Activated CD8-positive, alpha-beta T cell treated with anti-CD3 and anti-CD28 coated beads for 36 hours (primary cell): ENCODE results near the gene SEPTIN3. TPM values are rescaled to one million over a fixed set of nuclear protein-coding genes. Genes with fewer than 3 reads are reported as not detected.

Source experiments
- ATAC-seq: fragments of 200-7000 bp; cut with Tn5 transposase; one replicate; pipeline ENCODE4 v1.10.0; 2021; ENCODE audit warnings: mild to moderate bottlenecking, moderate library complexity
- CTCF ChIA-PET: fragments of 350-600 bp; sonication (Branson Sonifier 250); formaldehyde crosslinking; loops from one replicate; lab custom pipeline; 2021; ENCODE audit warnings: antibody characterized with exemption; lab: Charles Lee
- POLR2A ChIA-PET: fragments of 350-600 bp; sonication (Branson Sonifier 250); formaldehyde crosslinking; loops from one replicate; lab custom pipeline; 2021; ENCODE audit warnings: antibody characterized with exemption; lab: Charles Lee
- DNase-seq: peaks from one replicate; pipeline ENCODE4 v3.0.0-alpha.2; 2020
- H3K27ac Mint-ChIP-seq: one replicate; pipeline ENCODE4 v1.8.0; 2021; ENCODE audit warnings: mild to moderate bottlenecking, mixed read lengths
- H3K27me3 Mint-ChIP-seq: one replicate; pipeline ENCODE4 v1.8.0; 2021; ENCODE audit warnings: mixed read lengths
- H3K36me3 Mint-ChIP-seq: one replicate; pipeline ENCODE4 v1.8.0; 2021; ENCODE audit warnings: low read depth, mixed read lengths
- H3K4me1 Mint-ChIP-seq: one replicate; pipeline ENCODE4 v1.8.0; 2021; ENCODE audit warnings: low read depth, mixed read lengths
- H3K4me3 Mint-ChIP-seq: one replicate; pipeline ENCODE4 v1.8.0; 2021; ENCODE audit warnings: mild to moderate bottlenecking, moderate library complexity, mixed read lengths
- H3K9me3 Mint-ChIP-seq: one replicate; pipeline ENCODE4 v1.8.0; 2021; ENCODE audit warnings: mixed read lengths
- CTCF ChIP-seq: fragments of 200-600 bp; IDR thresholded peaks from one replicate; pipeline ENCODE4 v1.8.0; 2022; ENCODE audit warnings: antibody characterized with exemption, mild to moderate bottlenecking
- intact Hi-C: fragments of 100-400 bp; cut with micrococcal nuclease; formaldehyde crosslinking; loops from one replicate; pipeline ENCODE4 v1.10.0; 2022
- total RNA-seq, 2 experiments: library from RNA; stranded (reverse); gene quantifications; one replicate each; pipeline ENCODE4 v1.2.3, GENCODE V29; 2021

The SEPTIN3 gene
- total RNA-seq, 2 experiments from 2014 or later = 0.20 to 0.36 TPM

GRCh38 chr22:41949297-41949965 lies 19.8 kb upstream of the SEPTIN3 start:
- DNase-seq (no peak), ATAC-seq (no peak)
- Mint-ChIP-seq H3K9me3 (no peaks in the 10 kb centered on the region), H3K27ac (no peak overlapping the region), H3K36me3 (peaks cover 16% of the 10 kb centered on the region), H3K27me3 (no peaks in the 10 kb centered on the region), H3K4me3 (peak overlapping the region; percentile 88), H3K4me1 (peaks cover 24% of the 10 kb centered on the region)
- CTCF ChIA-PET = interaction anchor here (1.0 to 2.0 kb wide), 4 partner anchors 8 to 91 kb away, joined by 3 to 7 read pairs (median 5); no protein-coding TSS in a partner anchor
- intact Hi-C loops = loop anchor here (10.0 kb wide), 1 partner anchor 125 kb away; the partner anchor contains the start of genes NAGA, PHETA2 and SMDT1
- TF ChIP-seq CTCF = no peak
- POLR2A ChIA-PET = interaction anchor here (2.5 kb wide), 1 partner anchor 9 kb away, joined by 15 read pairs; no protein-coding TSS in a partner anchor

- no peak within 1 kb of the TSS for H3K27ac Mint-ChIP-seq
- H3K36me3 Mint-ChIP-seq = no peaks in the 10 kb centered on the region
- no peak for ATAC-seq
- peaks cover 16% of the 10 kb centered on the region for H3K4me1 Mint-ChIP-seq
- no peak for TF ChIP-seq CTCF
- H3K27me3 Mint-ChIP-seq = no peaks in the 10 kb centered on the region
- no peaks in the 10 kb centered on the region for H3K9me3 Mint-ChIP-seq
- ChIA-PET POLR2A (interaction anchor here (1.1 to 1.4 kb wide), 2 partner anchors 8 to 139 kb away, joined by 4 read pairs; partner anchors contain the start of gene NDUFA6), CTCF (no interaction called here)
- H3K4me3 Mint-ChIP-seq = no peak within 1 kb of the TSS
- intact Hi-C loops = no loop called here
- no peak for DNase-seq
Measured at GRCh38 chr22:41951898-41952474, 17.3 kb upstream of the SEPTIN3 start, which contains the start of gene SMIM45. Gene SMIM45, plus strand, starts transcription at chr22:41952150.

- ATAC-seq (no peak), DNase-seq (no peak)
- Mint-ChIP-seq H3K9me3 (no peaks in the 10 kb centered on the region), H3K27me3 (no peaks in the 10 kb centered on the region), H3K4me1 (peaks cover 17% of the 10 kb centered on the region), H3K27ac (no peak overlapping the region), H3K36me3 (no peaks in the 10 kb centered on the region), H3K4me3 (no peak overlapping the region)
- TF ChIP-seq CTCF = no peak
- ChIA-PET CTCF (interaction anchor here (1.0 kb wide), 1 partner anchor 256 kb away, joined by 4 read pairs; no protein-coding TSS in a partner anchor), POLR2A (interaction anchor here (1.1 to 1.4 kb wide), 2 partner anchors 8 to 138 kb away, joined by 4 read pairs; partner anchors contain the start of gene NDUFA6)
- intact Hi-C loops = no loop called here
Measured at GRCh38 chr22:41952713-41953112, 16.5 kb upstream of the SEPTIN3 start.

GRCh38 chr22:41957941-41958556 lies 11.2 kb upstream of the SEPTIN3 start:
- no peaks in the 10 kb centered on the region for H3K9me3 Mint-ChIP-seq
- ATAC-seq (peak; percentile 28), DNase-seq (no peak)
- H3K4me3 Mint-ChIP-seq = no peak overlapping the region
- ChIA-PET POLR2A (interaction anchor here (1.0 kb wide), 1 partner anchor 269 kb away, joined by 5 read pairs; no protein-coding TSS in a partner anchor), CTCF (interaction anchor here (0.5 to 2.3 kb wide), 5 partner anchors 8 to 261 kb away, joined by 3 to 7 read pairs (median 5); partner anchors contain the start of gene CENPM)
- TF ChIP-seq CTCF = peak; percentile 71
- no peak overlapping the region for H3K27ac Mint-ChIP-seq
- peaks cover 4% of the 10 kb centered on the region for H3K4me1 Mint-ChIP-seq
- H3K36me3 Mint-ChIP-seq = no peaks in the 10 kb centered on the region
- intact Hi-C loops = no loop called here
- H3K27me3 Mint-ChIP-seq = no peaks in the 10 kb centered on the region
